Upper lobe of left lung (tissue), 6 donors: ENCODE measurements around the gene KSR2. TPM values are rescaled to one million over a fixed set of nuclear protein-coding genes. Genes with fewer than 3 reads are reported as not detected.

Experiments
- ATAC-seq, 2 donors: fragments of 200-7000 bp; cut with Tn5 transposase; one replicate each; pipeline ENCODE4 v1.9.1; 2022; ENCODE audit warnings: mild to moderate bottlenecking in 2 of 2, moderate library complexity in 2 of 2; ENCODE audit not compliant: low FRiP score in 2 of 2
- DNase-seq, 2 donors: peaks; one replicate each; pipeline ENCODE4 v3.0.0-alpha.2; 2019 to 2020
- H3K27ac ChIP-seq, 4 donors: fragments of 200-600 bp; sonication (generic); one replicate each; pipeline ENCODE4 v1.5.1; 2016 to 2019
- H3K27me3 ChIP-seq, 4 donors: fragments of 200-600 bp; sonication (generic); one replicate each; pipeline ENCODE4 v1.5.1; 2017 to 2019
- H3K36me3 ChIP-seq, 4 donors: fragments of 200-600 bp; sonication (generic); one replicate each; pipeline ENCODE4 v1.5.1; 2016 to 2019
- H3K4me1 ChIP-seq, 4 donors: fragments of 200-600 bp; sonication (generic); one replicate each; pipeline ENCODE4 v1.5.1; 2018 to 2019
- H3K4me3 ChIP-seq, 4 donors: fragments of 200-600 bp; sonication (generic); one replicate each; pipeline ENCODE4 v1.5.1; 2017 to 2019; ENCODE audit warnings: mild to moderate bottlenecking in 2 of 4, moderate library complexity in 1 of 4
- H3K9me3 ChIP-seq, 4 donors: fragments of 200-600 bp; sonication (generic); one replicate each; pipeline ENCODE4 v1.5.1; 2018 to 2019
- EP300 ChIP-seq, 4 donors: sonication (generic); formaldehyde crosslinking; IDR thresholded peaks; one replicate each; pipeline ENCODE4 v1.5.1; 2017; ENCODE audit warnings: antibody characterized with exemption in 4 of 4, control low read depth in 2 of 4
- POLR2A ChIP-seq, 4 donors: fragments of 450-650 bp; IDR thresholded peaks; one replicate each; pipeline ENCODE4 v1.5.1; 2016 to 2017; ENCODE audit warnings: antibody characterized with exemption in 4 of 4, mild to moderate bottlenecking in 2 of 4
- POLR2AphosphoS5 ChIP-seq, 2 donors: sonication (generic); formaldehyde crosslinking; IDR thresholded peaks; one replicate each; pipeline ENCODE4 v1.5.1; 2017; ENCODE audit warnings: antibody characterized with exemption in 2 of 2
- WGBS, 2 donors: methylation state at CpG; one replicate each; pipeline ENCODE4 v1.1.5; 2017 to 2018; 5-methylcytosine and 5-hydroxymethylcytosine counted together
- total RNA-seq, 6 donors: library from RNA; depleted of rRNA in 4 of 6; stranded (reverse); fragments of >200 nt in 4 of 6; gene quantifications; one replicate each; pipeline versions ENCODE4 v1.1.0 to v1.2.1, GENCODE V29; 2016 to 2021
- TF ChIP-seq, protein P1 (sequence below), 6 experiments: fragments of 450-650 bp in 4 of 6; fragments of 200-600 bp in 2 of 6; sonication (generic) in 2 of 6; IDR thresholded peaks; one replicate each; pipeline ENCODE4 v1.5.1; 2016 to 2019; ENCODE audit warnings: antibody characterized with exemption in 6 of 6
- donor health status: DM: no; HTN: no; CAD: no; lungs with moderate emphysema.
- donor health status: DM: no; HTN: yes; CAD: no; lungs with severe emphysema.

Gene KSR2
- total RNA-seq, 6 donors from 2014 or later: 0.30 to 3.2 (median 0.85) TPM

DNA sequence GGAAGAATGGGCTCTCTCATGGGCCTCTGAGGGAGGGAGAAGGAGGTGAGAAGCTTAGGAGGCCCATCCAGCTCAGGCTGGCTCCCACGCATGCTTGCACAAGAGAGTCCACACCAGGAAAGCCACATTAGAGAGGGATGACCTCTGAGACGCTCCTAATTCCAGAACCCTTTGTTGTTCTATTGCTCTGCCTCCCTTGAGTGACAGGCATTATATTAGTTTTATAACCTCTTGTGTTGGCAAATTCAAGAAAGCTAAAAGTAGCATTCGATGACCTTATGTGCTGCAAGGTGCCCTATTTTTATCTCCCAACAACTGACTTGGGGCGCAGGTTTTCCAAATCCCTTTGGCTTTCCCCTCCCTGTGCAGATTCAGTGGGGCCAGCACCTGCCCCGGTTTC lies 190.1 kb downstream of the KSR2 start:
- DNase-seq: no peak
- H3K4me3 ChIP-seq: no peak overlapping the region
- no peaks in the 10 kb centered on the region for H3K4me1 ChIP-seq
- no peak overlapping the region for H3K27ac ChIP-seq
- H3K27me3 ChIP-seq: no peaks in the 10 kb centered on the region
- ATAC-seq: no peak
- H3K36me3 ChIP-seq: no peaks in the 10 kb centered on the region
- 83% methylated on average over 5 of the region's 5 CpGs for WGBS, 2 donors
- H3K9me3 ChIP-seq: no peaks in the 10 kb centered on the region
- TF ChIP-seq, protein P1, sequence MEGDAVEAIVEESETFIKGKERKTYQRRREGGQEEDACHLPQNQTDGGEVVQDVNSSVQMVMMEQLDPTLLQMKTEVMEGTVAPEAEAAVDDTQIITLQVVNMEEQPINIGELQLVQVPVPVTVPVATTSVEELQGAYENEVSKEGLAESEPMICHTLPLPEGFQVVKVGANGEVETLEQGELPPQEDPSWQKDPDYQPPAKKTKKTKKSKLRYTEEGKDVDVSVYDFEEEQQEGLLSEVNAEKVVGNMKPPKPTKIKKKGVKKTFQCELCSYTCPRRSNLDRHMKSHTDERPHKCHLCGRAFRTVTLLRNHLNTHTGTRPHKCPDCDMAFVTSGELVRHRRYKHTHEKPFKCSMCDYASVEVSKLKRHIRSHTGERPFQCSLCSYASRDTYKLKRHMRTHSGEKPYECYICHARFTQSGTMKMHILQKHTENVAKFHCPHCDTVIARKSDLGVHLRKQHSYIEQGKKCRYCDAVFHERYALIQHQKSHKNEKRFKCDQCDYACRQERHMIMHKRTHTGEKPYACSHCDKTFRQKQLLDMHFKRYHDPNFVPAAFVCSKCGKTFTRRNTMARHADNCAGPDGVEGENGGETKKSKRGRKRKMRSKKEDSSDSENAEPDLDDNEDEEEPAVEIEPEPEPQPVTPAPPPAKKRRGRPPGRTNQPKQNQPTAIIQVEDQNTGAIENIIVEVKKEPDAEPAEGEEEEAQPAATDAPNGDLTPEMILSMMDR (IDR thresholded peaks at IDR 0.05): no peak
- no peak for TF ChIP-seq POLR2AphosphoS5 (IDR thresholded peaks at IDR 0.05)
- TF ChIP-seq EP300 (IDR thresholded peaks at IDR 0.05): no peak
- TF ChIP-seq POLR2A (IDR thresholded peaks at IDR 0.05): no peak

DNA sequence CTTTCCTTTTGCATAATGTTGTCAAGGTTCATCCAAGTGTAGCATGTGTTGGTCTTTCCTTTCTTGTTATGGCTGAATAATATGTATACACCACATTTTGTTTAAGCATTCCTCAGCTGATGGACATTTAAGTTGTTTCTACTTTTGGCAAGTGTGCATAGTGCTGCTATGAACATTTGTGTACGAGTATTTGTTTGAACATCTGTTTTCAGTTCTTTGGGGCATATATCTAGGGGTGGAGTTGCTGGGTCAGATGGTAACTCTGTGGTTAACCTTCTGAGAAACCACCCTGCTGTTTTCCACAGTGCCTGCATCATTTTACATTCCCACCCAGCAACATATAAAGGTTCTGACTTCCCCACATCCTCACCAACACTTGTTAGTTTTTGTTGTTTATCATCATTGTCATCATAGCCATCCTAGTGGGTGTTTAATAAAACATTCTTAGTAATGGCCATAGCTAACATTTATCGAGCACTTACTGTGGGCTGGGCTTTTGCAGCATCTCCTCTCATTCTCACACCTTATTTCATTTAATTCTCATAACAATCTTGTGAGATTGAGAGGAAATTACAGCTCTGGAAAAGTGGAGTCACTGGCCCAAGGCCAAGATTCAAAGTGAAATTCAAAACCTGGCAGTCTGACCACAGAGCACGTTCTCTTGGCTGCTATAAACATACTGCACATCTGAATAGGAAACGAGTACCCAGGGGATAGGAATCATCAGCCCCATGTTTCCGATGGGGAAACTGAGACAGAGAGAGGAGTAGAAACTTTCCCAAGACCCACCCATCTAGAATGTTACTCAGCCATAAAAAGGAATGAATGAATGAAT lies 193.6 kb downstream of the KSR2 start:
- 53 to 66% methylated on average over 5 of the region's 5 CpGs for WGBS, 2 donors
- H3K4me1 ChIP-seq: no peaks in the 10 kb centered on the region
- H3K36me3 ChIP-seq: no peaks in the 10 kb centered on the region
- no peak for DNase-seq
- no peak overlapping the region for H3K4me3 ChIP-seq
- no peak for ATAC-seq
- no peaks in the 10 kb centered on the region for H3K27me3 ChIP-seq
- TF ChIP-seq, protein P1 (IDR thresholded peaks at IDR 0.05): no peak
- TF ChIP-seq POLR2A (IDR thresholded peaks at IDR 0.05) (no peak), POLR2AphosphoS5 (IDR thresholded peaks at IDR 0.05) (no peak), EP300 (IDR thresholded peaks at IDR 0.05) (no peak)
- H3K9me3 ChIP-seq: no peaks in the 10 kb centered on the region
- no peak overlapping the region for H3K27ac ChIP-seq

DNA sequence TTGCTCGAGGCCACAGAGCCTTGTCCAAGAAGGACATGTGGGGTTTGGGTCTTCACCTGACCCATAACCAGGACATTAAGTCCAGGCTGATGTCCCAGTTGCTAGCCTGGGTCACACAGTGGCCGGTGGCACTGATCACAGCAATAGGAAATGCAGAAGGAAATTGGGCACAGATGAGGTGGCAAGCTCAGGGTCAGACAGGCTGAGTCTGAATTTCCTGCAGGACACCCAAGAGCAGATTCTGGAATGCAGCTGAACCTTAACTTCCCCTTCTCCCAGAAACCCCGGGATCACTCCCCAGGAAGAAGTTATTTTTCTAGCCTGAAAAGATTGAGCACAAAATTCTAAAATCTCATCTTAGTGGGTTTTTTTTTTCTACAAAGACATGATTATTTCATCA lies 199.9 kb downstream of the KSR2 start:
- no peaks in the 10 kb centered on the region for H3K36me3 ChIP-seq
- no peaks in the 10 kb centered on the region for H3K4me1 ChIP-seq
- no peak overlapping the region for H3K4me3 ChIP-seq
- no peak for TF ChIP-seq POLR2A (IDR thresholded peaks at IDR 0.05)
- no peak for TF ChIP-seq EP300 (IDR thresholded peaks at IDR 0.05)
- no peak for TF ChIP-seq POLR2AphosphoS5 (IDR thresholded peaks at IDR 0.05)
- TF ChIP-seq, protein P1 (IDR thresholded peaks at IDR 0.05): no peak
- H3K27ac ChIP-seq: no peak overlapping the region
- ATAC-seq: no peak
- WGBS, 2 donors: 53 to 59% methylated on average over 3 of the region's 3 CpGs
- H3K27me3 ChIP-seq: no peaks in the 10 kb centered on the region
- H3K9me3 ChIP-seq: peaks cover 0 to 7% (median 3%) of the 10 kb centered on the region in 4 donors
- no peak for DNase-seq

DNA sequence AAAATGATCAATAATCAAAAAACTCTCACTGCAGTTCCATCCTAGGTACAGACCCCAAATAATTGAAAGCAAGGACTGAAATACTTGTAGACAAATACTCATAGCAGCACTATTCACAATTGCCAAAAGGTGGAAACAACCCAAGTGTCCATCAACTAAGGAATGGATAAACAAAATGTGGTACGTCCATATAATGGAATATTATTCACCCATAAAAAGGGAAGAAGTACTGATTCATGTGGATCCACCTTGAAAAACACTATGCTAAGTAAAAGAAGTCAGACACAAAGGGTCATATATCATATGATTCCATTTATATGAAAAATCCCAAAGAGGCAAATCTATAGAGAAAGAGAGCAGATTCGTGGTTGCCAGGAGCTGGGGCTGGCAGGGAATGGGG lies 202.8 kb downstream of the KSR2 start:
- ATAC-seq (no peak), DNase-seq (no peak)
- H3K27ac ChIP-seq: no peak overlapping the region
- TF ChIP-seq, protein P1 (IDR thresholded peaks at IDR 0.05): no peak
- TF ChIP-seq EP300 (IDR thresholded peaks at IDR 0.05) (no peak), POLR2AphosphoS5 (IDR thresholded peaks at IDR 0.05) (no peak), POLR2A (IDR thresholded peaks at IDR 0.05) (no peak)
- H3K4me3 ChIP-seq: no peak overlapping the region
- H3K36me3 ChIP-seq: no peaks in the 10 kb centered on the region
- H3K9me3 ChIP-seq: peaks cover 0 to 7% (median 3%) of the 10 kb centered on the region in 4 donors
- H3K27me3 ChIP-seq: no peaks in the 10 kb centered on the region
- no peaks in the 10 kb centered on the region for H3K4me1 ChIP-seq
- WGBS, 2 donors: 88 to 98% methylated on average over 2 of the region's 2 CpGs

DNA sequence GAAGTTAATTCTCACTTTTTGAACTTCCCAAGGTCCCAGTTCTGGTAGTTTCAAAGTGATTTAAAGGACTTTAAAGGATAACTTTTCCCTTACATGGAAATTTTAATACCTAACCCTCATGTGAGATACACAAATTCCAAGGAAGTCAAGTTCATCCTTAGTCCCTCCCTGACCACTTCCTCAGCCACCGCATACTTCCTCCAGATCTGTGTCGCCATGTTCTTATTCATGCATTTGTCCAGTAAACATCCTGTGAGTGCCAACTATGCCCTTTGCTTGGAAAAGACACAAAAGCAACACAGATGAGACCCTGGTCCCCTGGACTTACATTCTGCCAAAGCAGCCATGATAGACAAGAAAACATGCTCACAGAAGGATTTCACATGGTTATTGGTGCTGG lies 206.6 kb downstream of the KSR2 start:
- 51 to 58% methylated on average over 2 of the region's 2 CpGs for WGBS, 2 donors

More for the DNA sequence above, 206.6 kb downstream of the KSR2 start:
- no peaks in the 10 kb centered on the region for H3K4me1 ChIP-seq
- TF ChIP-seq POLR2A (IDR thresholded peaks at IDR 0.05) (no peak), EP300 (IDR thresholded peaks at IDR 0.05) (no peak), POLR2AphosphoS5 (IDR thresholded peaks at IDR 0.05) (no peak)
- TF ChIP-seq, protein P1 (IDR thresholded peaks at IDR 0.05): no peak
- no peak overlapping the region for H3K4me3 ChIP-seq
- ATAC-seq: no peak
- no peak overlapping the region for H3K27ac ChIP-seq
- DNase-seq: no peak
- H3K27me3 ChIP-seq: no peaks in the 10 kb centered on the region
- no peaks in the 10 kb centered on the region for H3K36me3 ChIP-seq
- H3K9me3 ChIP-seq: peaks cover 0 to 7% (median 3%) of the 10 kb centered on the region in 4 donors
